Measurements from ENCODE around the gene KL. TPM values are rescaled to one million over a fixed set of nuclear protein-coding genes. Genes with fewer than 3 reads are reported as not detected.

The KL gene
- total and polyA plus RNA-seq, 10 of the 15 experiments (the other 5 are each of a cell fraction or from before 2014, with no cell fraction given) = 0.08 to 2.1 (median 1.4) TPM

GRCh38 chr13:32993145-32993544 is 23.1 kb upstream of the KL start (continued):
- TF ChIP-seq CUX1 (IDR thresholded peaks at IDR 0.05; ENCODE audit: insufficient replicate concordance, low read depth, low read length) (no peak), MAX (IDR thresholded peaks at IDR 0.05; ENCODE audit: low read depth, low read length) (no peak), NRF1 (conservative IDR thresholded peaks at IDR 0.05; ENCODE audit: low read depth, low read length) (no peak)

- Histone ChIP-seq H3K79me2 (ENCODE audit: control insufficient read depth, insufficient read depth, low read length) (no peaks in the 10 kb centered on the region), H4K20me1 (ENCODE audit: control insufficient read depth, insufficient read depth) (no peaks in the 10 kb centered on the region), H3K4me2 (ENCODE audit: control insufficient read depth, insufficient read depth) (no peak overlapping the region), H3K27me3 (replicated peaks in 1 of 2; ENCODE audit: control insufficient read depth in 2 of 2, insufficient read depth in 2 of 2, low read length in 1 of 2) (no peaks in the 10 kb centered on the region), H3K27ac (ENCODE audit: control insufficient read depth, insufficient read depth) (no peak overlapping the region), H2AFZ (ENCODE audit: control insufficient read depth, low read depth, low read length) (no peak overlapping the region), H3K9me3 (replicated peaks; ENCODE audit: control insufficient read depth, insufficient read depth, low read length) (no peaks in the 10 kb centered on the region), H3K9ac (ENCODE audit: control insufficient read depth, insufficient read depth, low read length) (no peak overlapping the region), H3K4me3 (no peak overlapping the region), H3K4me1 (ENCODE audit: control insufficient read depth, insufficient read depth, low read length) (no peaks in the 10 kb centered on the region), H3K36me3 (ENCODE audit: control insufficient read depth in 2 of 2, insufficient read depth in 2 of 2, low read length in 1 of 2) (no peaks in the 10 kb centered on the region)
- ChIA-PET POLR2A (no interaction called here), CTCF (no interaction called here), SMC1A (ENCODE audit: uncharacterized antibody, unreplicated experiment) (no interaction called here), RAD21 (ENCODE audit: unreplicated experiment) (no interaction called here)
- peak; percentile 66 for ATAC-seq
- in situ Hi-C loops (cut with MboI) (no loop called here), intact Hi-C loops (cut with micrococcal nuclease; ENCODE audit: unreplicated experiment) (no loop called here)
- WGBS (ENCODE audit: insufficient coverage, insufficient replicate concordance, low lambda C conversion rate, missing lambda C conversion rate) = 24% methylated on average over 2 of the region's 2 CpGs
- no TSS peak for BruUV-seq (replicated peaks)
- TF ChIP-seq NRF1 (conservative IDR thresholded peaks at IDR 0.05; ENCODE audit: low read depth, low read length) = no peak
- peak; percentile 61 for TF ChIP-seq JUNB (IDR thresholded peaks at IDR 0.05)
- TF ChIP-seq RUNX3 (IDR thresholded peaks at IDR 0.05; ENCODE audit: low read length) = peak; percentile 52; the same call in 1 of the 2 replicates
- peak in 1 of 2 experiments; percentile 13; a peak in 1 of 4 replicates for TF ChIP-seq BHLHE40 (IDR thresholded peaks at IDR 0.05; ENCODE audit: borderline replicate concordance in 1 of 2, low read depth in 2 of 2, low read length in 1 of 2)
- peak; percentile 10; the same call in 1 of the 2 replicates for TF ChIP-seq SPI1 (IDR thresholded peaks at IDR 0.05; ENCODE audit: borderline replicate concordance, insufficient read depth, low read depth, low read length)
- FAIRE-seq = no peak
- DNase-seq (ENCODE audit: low read depth, low spot score) = no peak
These were observed 18.8 kb upstream of the KL start for GRCh38 chr13:32997399-32997798.

All from GM12878 (cell line).